Stomach (tissue), 9 donors: Measurements from ENCODE around the gene CMIP. TPM values are rescaled to one million over a fixed set of nuclear protein-coding genes. Genes with fewer than 3 reads are reported as not detected.

Source experiments
- DNase-seq, 2 donors: peaks; one replicate each; pipeline versions ENCODE4 v3.0.0 to v3.0.0-alpha.2; 2013 to 2019
- H3K27ac ChIP-seq, 5 donors: fragments of 200-600 bp in 4 of 5; sonication (generic) in 4 of 5; one replicate each; pipeline ENCODE4 v1.5.1; 2013 to 2019; ENCODE audit warnings: mild to moderate bottlenecking in 1 of 5, moderate library complexity in 1 of 5
- H3K27me3 ChIP-seq, 3 donors: fragments of 200-600 bp; sonication (generic); one replicate each; pipeline ENCODE4 v1.5.1; 2017 to 2019; ENCODE audit warnings: mixed run types in 1 of 3
- H3K36me3 ChIP-seq, 4 donors: fragments of 200-600 bp; sonication (generic); 1 replicate in 3 of 4; 2 replicates in 1 of 4; pipeline ENCODE4 v1.5.1; 2016 to 2019
- H3K4me1 ChIP-seq, 4 donors: fragments of 200-600 bp; sonication (generic); one replicate each; pipeline ENCODE4 v1.5.1; 2016 to 2019
- H3K4me3 ChIP-seq, 4 donors: fragments of 200-600 bp; sonication (generic) in 3 of 4; one replicate each; pipeline ENCODE4 v1.5.1; 2016 to 2019; ENCODE audit warnings: mild to moderate bottlenecking in 1 of 4
- H3K9me3 ChIP-seq, 4 donors: fragments of 200-600 bp; sonication (generic); one replicate each; pipeline ENCODE4 v1.5.1; 2016 to 2019
- CTCF ChIP-seq, 7 experiments: fragments of 450-650 bp in 4 of 7; fragments of 200-600 bp in 3 of 7; sonication (generic) in 3 of 7; IDR thresholded peaks; one replicate each; pipeline ENCODE4 v1.5.1; 2016 to 2019; ENCODE audit warnings: antibody characterized with exemption in 7 of 7, control low read depth in 2 of 7, mild to moderate bottlenecking in 1 of 7
- EP300 ChIP-seq: sonication (generic); formaldehyde crosslinking; IDR thresholded peaks from one replicate; pipeline ENCODE4 v1.6.1; 2017; ENCODE audit warnings: antibody characterized with exemption
- POLR2A ChIP-seq, 4 donors: fragments of 450-650 bp; IDR thresholded peaks; one replicate each; pipeline ENCODE4 v1.6.1; 2016; ENCODE audit warnings: antibody characterized with exemption in 4 of 4, control low read depth in 2 of 4, mild to moderate bottlenecking in 1 of 4, moderate library complexity in 1 of 4
- POLR2AphosphoS5 ChIP-seq, 3 donors: sonication (generic); formaldehyde crosslinking; IDR thresholded peaks; one replicate each; pipeline ENCODE4 v1.6.1; 2016; ENCODE audit warnings: antibody characterized with exemption in 3 of 3
- WGBS, 5 donors: extraction: QIAGEN DNeasy Blood & Tissue Kit in 3 of 5; methylation state at CpG; one replicate each; pipeline versions ENCODE4 v1.1.5 to v1.1.7; 2013 to 2018; 5-methylcytosine and 5-hydroxymethylcytosine counted together
- intact Hi-C: fragments of 100-400 bp; cut with DNase I; formaldehyde crosslinking; loops from one replicate; pipeline ENCODE4 v1.15.1; 2023; ENCODE audit warnings: low total_unique reads
- polyA plus RNA-seq, 3 donors: library from polyadenylated mRNA; stranded (reverse); fragments of 200-250 nt; gene quantifications; one replicate each; pipeline ENCODE4 v1.2.3, GENCODE V29; 2013
- total RNA-seq, 5 donors: library from RNA; depleted of rRNA; stranded (reverse); fragments of >200 nt; gene quantifications; one replicate each; pipeline versions ENCODE4 v1.1.0 to v1.2.3, GENCODE V29; 2014 to 2016
- donor health status: healthy with polysubstance abuse.
- donor health status: Bipolar disorder and iron deficiency.
- donor health status: healthy.

CMIP gene
- total and polyA plus RNA-seq, 8 donors, result 11.1 to 71.0 (median 31.2) TPM

GRCh38 chr16:81543571-81543970 lies 99.0 kb downstream of the CMIP start:
- H3K27ac ChIP-seq, result peak overlapping the region in 2 of 5 donors; percentile 12 to 25
- 58 to 70% (median 65%) methylated on average over 3 of the region's 3 CpGs for WGBS, 5 donors
- H3K4me3 ChIP-seq, result no peak overlapping the region
- intact Hi-C loops, result no loop called here
- H3K4me1 ChIP-seq, result peaks cover 29 to 90% (median 46%) of the 10 kb centered on the region in 4 donors
- H3K9me3 ChIP-seq, result no peaks in the 10 kb centered on the region
- no peak for TF ChIP-seq EP300
- TF ChIP-seq CTCF (IDR thresholded peaks at IDR 0.05), result no peak
- no peak for TF ChIP-seq POLR2A (IDR thresholded peaks at IDR 0.05)
- no peak for TF ChIP-seq POLR2AphosphoS5 (IDR thresholded peaks at IDR 0.05)
- DNase-seq, result no peak
- no peaks in the 10 kb centered on the region for H3K27me3 ChIP-seq
- H3K36me3 ChIP-seq, result no peaks in the 10 kb centered on the region

GRCh38 chr16:81544261-81544660 lies 99.7 kb downstream of the CMIP start:
- 73 to 84% (median 77%) methylated on average over 7 of the region's 7 CpGs for WGBS, 5 donors
- Histone ChIP-seq H3K27ac (no peak overlapping the region), H3K4me1 (peaks cover 35 to 90% (median 48%) of the 10 kb centered on the region in 4 donors), H3K9me3 (no peaks in the 10 kb centered on the region), H3K27me3 (no peaks in the 10 kb centered on the region), H3K4me3 (no peak overlapping the region), H3K36me3 (no peaks in the 10 kb centered on the region)
- TF ChIP-seq POLR2AphosphoS5 (IDR thresholded peaks at IDR 0.05) (no peak), CTCF (IDR thresholded peaks at IDR 0.05) (no peak), POLR2A (IDR thresholded peaks at IDR 0.05) (no peak), EP300 (no peak)
- no peak for DNase-seq
- intact Hi-C loops, result no loop called here

- no peak overlapping the region for H3K4me3 ChIP-seq
- DNase-seq, result no peak
- WGBS, 5 donors, result 64 to 75% (median 68%) methylated on average over 9 of the region's 9 CpGs
- no peaks in the 10 kb centered on the region for H3K36me3 ChIP-seq
- TF ChIP-seq POLR2AphosphoS5 (IDR thresholded peaks at IDR 0.05) (no peak), EP300 (no peak), POLR2A (IDR thresholded peaks at IDR 0.05) (no peak), CTCF (IDR thresholded peaks at IDR 0.05) (no peak)
- intact Hi-C loops, result no loop called here
- H3K9me3 ChIP-seq, result no peaks in the 10 kb centered on the region
- H3K27ac ChIP-seq, result no peak overlapping the region
- peaks cover 41 to 90% (median 49%) of the 10 kb centered on the region in 4 donors for H3K4me1 ChIP-seq
- no peaks in the 10 kb centered on the region for H3K27me3 ChIP-seq
These were observed 100.2 kb downstream of the CMIP start for GRCh38 chr16:81544700-81545271.

- Histone ChIP-seq H3K4me3 (no peak overlapping the region), H3K36me3 (no peaks in the 10 kb centered on the region), H3K9me3 (no peaks in the 10 kb centered on the region), H3K27me3 (no peaks in the 10 kb centered on the region), H3K4me1 (peaks cover 44 to 91% (median 55%) of the 10 kb centered on the region in 4 donors), H3K27ac (no peak overlapping the region)
- 86 to 95% (median 93%) methylated on average over 25 of the region's 25 CpGs for WGBS, 5 donors
- intact Hi-C loops, result no loop called here
- no peak for DNase-seq
- TF ChIP-seq CTCF (IDR thresholded peaks at IDR 0.05), result no peak
- no peak for TF ChIP-seq POLR2A (IDR thresholded peaks at IDR 0.05)
- TF ChIP-seq POLR2AphosphoS5 (IDR thresholded peaks at IDR 0.05), result no peak
- no peak for TF ChIP-seq EP300
These were observed 101.1 kb downstream of the CMIP start for GRCh38 chr16:81545470-81546250.
